Measurements from ENCODE around the gene STXBP4.

Gene STXBP4

DNA sequence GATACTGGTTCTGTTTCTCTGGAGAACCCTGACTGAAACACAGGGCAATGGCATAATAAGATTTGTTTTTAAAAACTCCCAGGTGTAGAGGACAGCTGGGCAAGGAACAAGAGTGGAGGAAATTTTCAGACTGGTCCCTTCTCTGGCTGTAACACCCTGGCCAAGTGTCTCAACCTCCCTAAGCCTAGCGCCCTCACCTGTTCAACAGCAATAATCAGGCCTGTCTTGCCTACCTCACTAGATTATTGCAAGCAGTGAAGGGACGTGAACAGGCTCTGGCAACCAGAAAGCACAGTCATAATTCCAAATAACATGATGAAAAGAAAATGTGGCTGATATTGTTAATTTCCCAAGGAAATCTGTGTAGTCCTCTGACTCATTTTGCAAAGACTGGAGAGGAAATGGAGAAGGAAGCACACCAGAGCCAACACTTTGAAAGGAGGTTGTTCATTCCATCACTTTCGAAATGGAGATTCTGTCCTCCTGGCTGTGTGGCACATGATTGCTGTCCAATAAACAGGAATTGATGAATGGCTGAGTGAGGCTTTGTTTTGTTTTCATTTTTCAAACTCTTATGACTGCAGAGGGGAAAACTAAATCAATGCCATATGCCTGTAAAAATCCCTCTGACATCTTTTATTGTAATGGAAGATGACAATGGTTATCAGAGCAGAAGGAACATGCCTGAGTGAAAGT is 208.7 kb downstream of the STXBP4 start:
- no peak for TF ChIP-seq YY1 (IDR thresholded peaks at IDR 0.05; ENCODE audit: insufficient read depth, insufficient read length)
- no peak for TF ChIP-seq SUZ12 (IDR thresholded peaks at IDR 0.05; ENCODE audit: extremely low read depth, insufficient read depth, insufficient read length)
- no peak for TF ChIP-seq ZNF274 (IDR thresholded peaks at IDR 0.05; ENCODE audit: low read depth, low read length)
- Histone ChIP-seq H3K4me3 (ENCODE audit: insufficient read length, low read depth) (no peak overlapping the region), H3K27me3 (ENCODE audit: insufficient read depth, insufficient read length) (no peaks in the 10 kb centered on the region), H3K9me3 (ENCODE audit: insufficient read depth, low read length) (no peaks in the 10 kb centered on the region), H3K9ac (ENCODE audit: insufficient read length, low read depth) (no peak overlapping the region), H3K4me1 (ENCODE audit: insufficient read depth, insufficient read length) (no peaks in the 10 kb centered on the region), H3K36me3 (ENCODE audit: insufficient read depth, insufficient read length, low read length) (no peaks in the 10 kb centered on the region)
- no peak for DNase-seq (ENCODE audit: low read depth, low spot score)

DNA sequence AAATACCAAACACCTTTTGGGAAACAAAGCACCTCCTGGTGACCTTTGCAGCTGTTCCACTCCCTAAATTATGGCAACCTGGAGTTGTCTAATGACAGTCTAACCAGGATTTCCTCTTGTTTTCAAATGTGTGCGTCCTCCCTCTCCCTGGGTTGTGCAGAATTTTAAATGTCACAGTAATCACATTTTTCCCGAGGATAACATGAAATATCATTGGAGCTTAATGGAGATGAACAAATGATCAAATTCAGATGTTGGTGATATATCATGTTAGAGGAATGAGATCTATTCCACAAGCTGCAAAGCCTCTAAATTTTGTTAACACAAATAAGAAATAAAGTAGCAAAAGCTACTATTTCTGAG is 209.3 kb downstream of the STXBP4 start:
- no peaks in the 10 kb centered on the region for H3K27me3 ChIP-seq (ENCODE audit: insufficient read depth, insufficient read length)
- no peak for TF ChIP-seq ZNF274 (IDR thresholded peaks at IDR 0.05; ENCODE audit: low read depth, low read length)
- no peak for TF ChIP-seq SUZ12 (IDR thresholded peaks at IDR 0.05; ENCODE audit: extremely low read depth, insufficient read depth, insufficient read length)
- TF ChIP-seq YY1 (IDR thresholded peaks at IDR 0.05; ENCODE audit: insufficient read depth, insufficient read length) = no peak
- no peaks in the 10 kb centered on the region for H3K36me3 ChIP-seq (ENCODE audit: insufficient read depth, insufficient read length, low read length)
- no peaks in the 10 kb centered on the region for H3K4me1 ChIP-seq (ENCODE audit: insufficient read depth, insufficient read length)
- H3K9me3 ChIP-seq (ENCODE audit: insufficient read depth, low read length) = no peaks in the 10 kb centered on the region
- DNase-seq (ENCODE audit: low read depth, low spot score) = no peak
- H3K4me3 ChIP-seq (ENCODE audit: insufficient read length, low read depth) = no peak overlapping the region
- no peak overlapping the region for H3K9ac ChIP-seq (ENCODE audit: insufficient read length, low read depth)

DNA sequence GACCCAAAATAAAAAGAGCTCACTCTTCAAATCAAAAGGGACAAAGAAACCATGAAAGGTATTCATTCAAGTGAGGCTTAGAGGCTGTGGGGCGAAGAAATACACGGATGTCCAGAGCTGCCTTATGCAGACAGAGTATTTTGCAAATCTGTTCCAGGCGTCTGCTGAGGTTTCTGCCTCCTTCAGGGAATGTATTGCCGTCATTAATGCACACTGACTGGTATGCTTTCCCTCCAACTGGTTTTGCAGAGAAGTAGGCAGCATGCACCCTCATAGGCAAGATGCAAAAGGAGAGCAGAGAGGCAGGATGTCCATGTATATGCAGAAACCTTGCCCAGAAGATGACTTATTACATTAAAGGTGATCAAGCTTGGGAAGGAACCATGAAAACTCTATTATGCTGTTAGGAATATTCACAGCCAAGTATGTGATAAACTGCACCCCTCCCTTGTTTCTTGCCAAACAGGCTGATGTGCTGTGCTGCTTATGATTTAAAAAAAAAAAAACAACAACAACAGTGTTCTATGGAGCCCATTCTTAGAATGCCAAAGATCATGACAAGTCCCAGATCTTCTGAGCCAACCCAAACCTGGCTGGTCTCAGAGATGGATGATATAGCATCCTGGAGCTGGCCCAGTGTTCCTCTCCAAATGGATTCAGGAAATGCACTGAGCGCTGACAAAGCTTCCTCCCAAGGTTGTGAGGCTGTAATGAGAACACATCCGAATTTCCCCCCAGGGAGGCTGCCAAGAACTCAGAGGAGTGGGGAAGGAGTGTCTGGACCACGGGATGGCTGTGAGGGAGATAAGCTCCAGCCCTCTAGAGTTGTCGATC is 218.6 kb downstream of the STXBP4 start:
- no peak for DNase-seq (ENCODE audit: low read depth, low spot score)
- H3K9me3 ChIP-seq (ENCODE audit: insufficient read depth, low read length) = no peaks in the 10 kb centered on the region
- H3K27me3 ChIP-seq (ENCODE audit: insufficient read depth, insufficient read length) = no peaks in the 10 kb centered on the region
- TF ChIP-seq YY1 (IDR thresholded peaks at IDR 0.05; ENCODE audit: insufficient read depth, insufficient read length) = no peak
- no peak for TF ChIP-seq SUZ12 (IDR thresholded peaks at IDR 0.05; ENCODE audit: extremely low read depth, insufficient read depth, insufficient read length)
- TF ChIP-seq ZNF274 (IDR thresholded peaks at IDR 0.05; ENCODE audit: low read depth, low read length) = no peak
- H3K4me3 ChIP-seq (ENCODE audit: insufficient read length, low read depth) = no peak overlapping the region
- no peaks in the 10 kb centered on the region for H3K36me3 ChIP-seq (ENCODE audit: insufficient read depth, insufficient read length, low read length)
- H3K9ac ChIP-seq (ENCODE audit: insufficient read length, low read depth) = no peak overlapping the region
- H3K4me1 ChIP-seq (ENCODE audit: insufficient read depth, insufficient read length) = no peaks in the 10 kb centered on the region

DNA sequence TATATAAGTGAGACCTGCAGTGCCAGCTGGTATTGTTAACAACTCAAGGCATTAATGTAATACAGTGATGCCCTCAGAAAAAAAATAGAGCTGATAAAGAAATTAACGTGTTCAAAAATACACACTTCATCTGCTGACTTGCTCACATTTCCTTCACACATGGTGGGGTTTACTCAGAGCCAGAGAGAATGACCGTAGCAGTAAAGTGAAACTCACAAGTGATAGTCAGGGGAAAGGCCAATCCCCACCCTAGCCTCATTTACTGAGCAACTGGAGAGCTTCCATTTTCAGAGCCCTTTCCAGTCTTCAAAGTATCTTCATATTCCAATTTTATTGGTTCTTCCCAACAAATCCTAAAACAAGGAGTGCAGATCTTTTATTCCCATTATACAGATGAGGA is 222.2 kb downstream of the STXBP4 start:
- H3K9ac ChIP-seq (ENCODE audit: insufficient read length, low read depth) = no peak overlapping the region
- no peaks in the 10 kb centered on the region for H3K27me3 ChIP-seq (ENCODE audit: insufficient read depth, insufficient read length)
- DNase-seq (ENCODE audit: low read depth, low spot score) = no peak
- H3K9me3 ChIP-seq (ENCODE audit: insufficient read depth, low read length) = no peaks in the 10 kb centered on the region
- H3K4me1 ChIP-seq (ENCODE audit: insufficient read depth, insufficient read length) = no peaks in the 10 kb centered on the region
- no peaks in the 10 kb centered on the region for H3K36me3 ChIP-seq (ENCODE audit: insufficient read depth, insufficient read length, low read length)
- TF ChIP-seq SUZ12 (IDR thresholded peaks at IDR 0.05; ENCODE audit: extremely low read depth, insufficient read depth, insufficient read length) = no peak
- no peak for TF ChIP-seq YY1 (IDR thresholded peaks at IDR 0.05; ENCODE audit: insufficient read depth, insufficient read length)
- TF ChIP-seq ZNF274 (IDR thresholded peaks at IDR 0.05; ENCODE audit: low read depth, low read length) = no peak
- no peak overlapping the region for H3K4me3 ChIP-seq (ENCODE audit: insufficient read length, low read depth)

DNA sequence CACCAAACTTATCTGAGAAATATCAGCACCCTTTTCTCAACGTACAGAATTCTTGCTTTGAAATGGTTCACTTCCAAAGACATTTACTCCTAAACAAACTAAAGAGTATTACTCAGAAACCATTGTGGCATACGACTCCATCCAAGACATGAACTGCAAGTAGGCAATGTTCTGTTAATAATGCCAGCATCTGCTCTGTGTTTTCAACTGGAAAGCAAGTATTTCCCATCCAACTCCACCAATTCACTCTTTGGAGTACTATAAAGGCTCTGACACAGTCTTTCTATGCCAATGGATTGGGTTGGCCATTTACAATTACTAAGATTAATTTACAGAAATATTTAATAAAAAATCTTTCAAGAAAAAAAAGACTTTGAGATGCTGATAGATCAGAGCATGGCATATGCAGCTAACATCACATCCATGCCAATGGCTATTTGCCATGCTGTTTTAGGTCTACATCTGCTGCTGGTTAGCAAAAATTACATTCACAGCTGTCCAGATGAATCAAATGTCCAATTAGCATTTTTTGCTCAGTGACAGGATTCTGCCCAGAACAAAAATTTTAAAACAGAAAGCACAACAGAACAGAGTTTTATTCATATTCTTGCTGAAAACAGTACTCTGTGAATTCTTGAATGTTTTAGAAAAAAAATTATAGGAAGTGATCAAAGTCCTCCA is 230.3 kb downstream of the STXBP4 start:
- Histone ChIP-seq H3K4me1 (ENCODE audit: insufficient read depth, insufficient read length) (peaks cover 2% of the 10 kb centered on the region), H3K9me3 (ENCODE audit: insufficient read depth, low read length) (peaks cover 4% of the 10 kb centered on the region; the same call in 1 of the 2 replicates), H3K4me3 (ENCODE audit: insufficient read length, low read depth) (no peak overlapping the region), H3K9ac (ENCODE audit: insufficient read length, low read depth) (no peak overlapping the region), H3K36me3 (ENCODE audit: insufficient read depth, insufficient read length, low read length) (no peaks in the 10 kb centered on the region), H3K27me3 (ENCODE audit: insufficient read depth, insufficient read length) (no peaks in the 10 kb centered on the region)
- TF ChIP-seq ZNF274 (IDR thresholded peaks at IDR 0.05; ENCODE audit: low read depth, low read length) (no peak), YY1 (IDR thresholded peaks at IDR 0.05; ENCODE audit: insufficient read depth, insufficient read length) (no peak), SUZ12 (IDR thresholded peaks at IDR 0.05; ENCODE audit: extremely low read depth, insufficient read depth, insufficient read length) (no peak)
- DNase-seq (ENCODE audit: low read depth, low spot score) = no peak

DNA sequence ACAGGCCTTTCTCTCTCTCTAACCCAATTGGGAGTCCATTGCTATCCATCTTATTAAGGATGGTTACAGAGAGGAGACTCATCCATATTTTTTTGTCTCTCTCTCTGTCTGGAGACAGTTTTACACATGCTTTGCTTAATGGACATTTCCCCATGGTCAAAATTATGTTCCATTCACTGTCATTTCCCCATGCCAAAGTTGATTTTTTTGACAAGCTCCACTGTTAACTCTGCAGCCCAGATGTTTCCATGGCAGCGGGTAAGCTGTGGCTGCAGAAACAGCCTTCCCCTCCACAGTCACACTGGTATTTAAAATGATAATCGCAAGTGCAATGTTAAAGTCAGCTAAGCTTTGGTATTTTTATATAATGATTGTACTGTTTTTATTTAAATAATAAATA is 232.3 kb downstream of the STXBP4 start:
- peaks cover 8% of the 10 kb centered on the region; the same call in 1 of the 2 replicates for H3K9me3 ChIP-seq (ENCODE audit: insufficient read depth, low read length)
- no peak for TF ChIP-seq SUZ12 (IDR thresholded peaks at IDR 0.05; ENCODE audit: extremely low read depth, insufficient read depth, insufficient read length)
- no peak for TF ChIP-seq ZNF274 (IDR thresholded peaks at IDR 0.05; ENCODE audit: low read depth, low read length)
- no peak for TF ChIP-seq YY1 (IDR thresholded peaks at IDR 0.05; ENCODE audit: insufficient read depth, insufficient read length)
- DNase-seq (ENCODE audit: low read depth, low spot score) = no peak
- no peak overlapping the region for H3K4me3 ChIP-seq (ENCODE audit: insufficient read length, low read depth)
- no peaks in the 10 kb centered on the region for H3K27me3 ChIP-seq (ENCODE audit: insufficient read depth, insufficient read length)
- H3K9ac ChIP-seq (ENCODE audit: insufficient read length, low read depth) = no peak overlapping the region
- H3K4me1 ChIP-seq (ENCODE audit: insufficient read depth, insufficient read length) = peaks cover 2% of the 10 kb centered on the region
- no peaks in the 10 kb centered on the region for H3K36me3 ChIP-seq (ENCODE audit: insufficient read depth, insufficient read length, low read length)
